GM23338 (cell line): ENCODE measurements around the gene EYS. TPM values are rescaled to one million over a fixed set of nuclear protein-coding genes. Genes with fewer than 3 reads are reported as not detected.
A peak's percentile ranks its signal among the peaks of the same experiment; 100 is the strongest.

Experiments used
- ATAC-seq: fragments of 200-7000 bp; cut with Tn5 transposase; 3 replicates; pipeline ENCODE4 v1.9.1; 2020
- DNase-seq: peaks from one replicate; pipeline ENCODE4 v3.0.0-alpha.2; 2015; ENCODE audit warnings: low spot score
- H2AFZ ChIP-seq: fragments of 200-600 bp; sonication (generic); 2 replicates; pipeline ENCODE4 v1.8.0; 2016; ENCODE audit warnings: antibody characterized with exemption, mild to moderate bottlenecking, moderate library complexity
- H3F3A ChIP-seq: fragments of 200-600 bp; sonication (generic); replicated peaks from 2 replicates; pipeline ENCODE4 v1.8.0; 2017; ENCODE audit warnings: antibody characterized with exemption, mixed run types, low read depth
- H3K27ac ChIP-seq: fragments of 200-600 bp; sonication (generic); 2 replicates; pipeline ENCODE4 v1.6.1; 2016; ENCODE audit warnings: low read depth
- H3K27me3 ChIP-seq: fragments of 200-600 bp; sonication (generic); 2 replicates; pipeline ENCODE4 v1.8.0; 2016; ENCODE audit warnings: mild to moderate bottlenecking, mixed run types, moderate library complexity; ENCODE audit not compliant: insufficient read depth
- H3K36me3 ChIP-seq: fragments of 200-600 bp; sonication (generic); 2 replicates; pipeline ENCODE4 v1.8.0; 2016; ENCODE audit warnings: mild to moderate bottlenecking; ENCODE audit not compliant: insufficient read depth
- H3K4me1 ChIP-seq: fragments of 200-600 bp; sonication (generic); 2 replicates; pipeline ENCODE4 v1.8.0; 2016; ENCODE audit warnings: mild to moderate bottlenecking, moderate library complexity; ENCODE audit not compliant: insufficient read depth
- H3K4me2 ChIP-seq: fragments of 200-600 bp; sonication (generic); 2 replicates; pipeline ENCODE4 v1.7.1; 2017; ENCODE audit warnings: mixed run types
- H3K4me3 ChIP-seq: fragments of 200-600 bp; sonication (generic); 2 replicates; pipeline ENCODE4 v1.6.1; 2016; ENCODE audit warnings: mixed run types
- H3K79me2 ChIP-seq: fragments of 200-600 bp; sonication (generic); replicated peaks from 2 replicates; pipeline ENCODE4 v1.8.0; 2017; ENCODE audit warnings: mild to moderate bottlenecking; ENCODE audit not compliant: insufficient read depth
- H3K9me2 ChIP-seq: fragments of 200-600 bp; sonication (generic); 2 replicates; pipeline ENCODE4 v1.8.0; 2017; ENCODE audit not compliant: insufficient read depth
- H4K20me1 ChIP-seq: fragments of 200-600 bp; sonication (generic); replicated peaks from 2 replicates; pipeline ENCODE4 v1.8.0; 2017; ENCODE audit warnings: mild to moderate bottlenecking; ENCODE audit not compliant: insufficient read depth
- H3K27ac Mint-ChIP-seq: 2 replicates; pipeline ENCODE4 v1.8.0; 2020; ENCODE audit warnings: inconsistent platforms, mild to moderate bottlenecking, moderate library complexity, mixed read lengths
- H3K27me3 Mint-ChIP-seq: 3 replicates; pipeline ENCODE4 v1.8.0; 2022; ENCODE audit warnings: low read depth, mild to moderate bottlenecking, moderate library complexity, mixed read lengths, inconsistent platforms; ENCODE audit not compliant: insufficient read depth, poor library complexity
- H3K36me3 Mint-ChIP-seq: 3 replicates; pipeline ENCODE4 v1.8.0; 2021; ENCODE audit warnings: low read depth, mild to moderate bottlenecking, inconsistent platforms, moderate library complexity, mixed read lengths
- H3K4me1 Mint-ChIP-seq: 3 replicates; pipeline ENCODE4 v1.8.0; 2020; ENCODE audit warnings: mild to moderate bottlenecking, inconsistent platforms, mixed read lengths
- H3K4me3 Mint-ChIP-seq: 3 replicates; pipeline ENCODE4 v1.8.0; 2021; ENCODE audit warnings: moderate library complexity, mild to moderate bottlenecking, inconsistent platforms, mixed read lengths
- H3K9me3 Mint-ChIP-seq: 3 replicates; pipeline ENCODE4 v1.8.0; 2020; ENCODE audit warnings: moderate library complexity, mild to moderate bottlenecking, inconsistent platforms, mixed read lengths
- CREB1 ChIP-seq: fragments of 250-450 bp; sonication (Bioruptor Pico); IDR thresholded peaks from 2 replicates; pipeline ENCODE4 v1.5.0; 2020; ENCODE audit warnings: low read depth, mild to moderate bottlenecking, moderate library complexity
- EZH2 ChIP-seq: fragments of 200-600 bp; sonication (generic); IDR thresholded peaks from one replicate; pipeline ENCODE4 v1.8.0; 2017; ENCODE audit warnings: antibody characterized with exemption, mild to moderate bottlenecking, low read depth; ENCODE audit not compliant: unreplicated experiment
- EZH2phosphoT487 ChIP-seq: fragments of 200-600 bp; sonication (generic); IDR thresholded peaks from one replicate; pipeline ENCODE4 v1.8.1; 2018; ENCODE audit warnings: antibody characterized with exemption; ENCODE audit not compliant: unreplicated experiment
- JUNB ChIP-seq: IDR thresholded peaks from one replicate; pipeline ENCODE4 v1.6.1; 2016; ENCODE audit warnings: antibody characterized with exemption; ENCODE audit not compliant: unreplicated experiment
- NANOG ChIP-seq: IDR thresholded peaks from 2 replicates; pipeline ENCODE4 v1.6.1; 2016; ENCODE audit warnings: antibody characterized with exemption, borderline replicate concordance
- POLR2AphosphoS5 ChIP-seq: IDR thresholded peaks from 2 replicates; pipeline ENCODE4 v1.6.1; 2016; ENCODE audit warnings: antibody characterized with exemption, low read depth
- ZNF114 ChIP-seq: fragments of 250-450 bp; sonication (Bioruptor Pico); IDR thresholded peaks from 2 replicates; pipeline ENCODE4 v1.5.0; 2020; ENCODE audit warnings: mild to moderate bottlenecking, moderate library complexity
- ZNF331 ChIP-seq: fragments of 250-450 bp; sonication (Bioruptor Pico); IDR thresholded peaks from 2 replicates; pipeline ENCODE4 v1.5.0; 2020; ENCODE audit warnings: low read depth, mild to moderate bottlenecking, moderate library complexity
- ZNF462 ChIP-seq: fragments of 250-450 bp; sonication (Bioruptor Pico); IDR thresholded peaks from 2 replicates; pipeline ENCODE4 v1.5.0; 2020; ENCODE audit warnings: mild to moderate bottlenecking, moderate library complexity
- polyA plus RNA-seq: library from polyadenylated mRNA; unstranded; fragments of >200 nt; fragmentation: Nextera tagmentation; extraction: Ambion mirVana; gene quantifications from 2 replicates; pipeline ENCODE4 v1.2.1, GENCODE V29; 2016
- total RNA-seq: library from RNA; depleted of rRNA; stranded (reverse); fragments of >200 nt; shearing (Covaris generic); gene quantifications from 2 replicates; pipeline ENCODE4 v1.2.3, GENCODE V29; 2014
- TF ChIP-seq, protein P1 (sequence below), 2 experiments: fragments of 200-600 bp in 1 of 2; sonication (generic) in 1 of 2; conservative IDR thresholded peaks; 2 replicates each; pipeline versions ENCODE4 v1.5.1 to v1.6.1; 2016 to 2017; ENCODE audit warnings: antibody characterized with exemption in 2 of 2, low read depth in 2 of 2, mild to moderate bottlenecking in 2 of 2, moderate library complexity in 1 of 2
- TF ChIP-seq, protein P2 (sequence below): IDR thresholded peaks from one replicate; pipeline ENCODE4 v1.6.1; 2018; ENCODE audit warnings: antibody characterized with exemption; ENCODE audit not compliant: unreplicated experiment

EYS gene
- total and polyA plus RNA-seq, 2 experiments from 2014 or later: 0.38 to 0.52 TPM

DNA sequence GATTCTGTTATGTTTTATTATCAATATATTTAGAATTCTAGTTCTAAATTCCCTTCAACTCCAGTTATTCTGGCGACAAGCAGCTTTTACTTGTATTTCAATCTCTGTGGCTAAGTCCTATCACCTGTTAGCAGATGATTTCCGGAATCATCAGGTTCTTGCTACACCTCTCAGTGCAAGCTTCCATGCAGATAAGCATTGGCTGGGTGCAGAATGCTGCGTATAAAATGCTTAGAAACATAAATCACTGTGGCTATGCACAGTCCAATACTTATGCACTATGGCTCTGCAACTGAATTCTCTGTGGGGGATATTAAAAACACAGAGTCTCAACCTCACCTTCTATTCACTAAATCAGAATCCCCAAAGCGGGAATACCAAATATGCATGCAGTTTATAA is 720.0 kb downstream of the EYS start:
- H3K27ac ChIP-seq: no peak overlapping the region
- no peak overlapping the region for H3K4me3 Mint-ChIP-seq
- no peaks in the 10 kb centered on the region for H4K20me1 ChIP-seq
- H3K27me3 ChIP-seq: no peaks in the 10 kb centered on the region
- H3K4me1 Mint-ChIP-seq: peaks cover 9% of the 10 kb centered on the region; the same call in 2 of the 3 replicates
- H3K4me1 ChIP-seq: peaks cover 3% of the 10 kb centered on the region; the same call in 1 of the 2 replicates
- no peaks in the 10 kb centered on the region for H3K36me3 Mint-ChIP-seq
- no peak overlapping the region for H3K4me3 ChIP-seq
- no peak for DNase-seq
- H3K4me2 ChIP-seq: no peak overlapping the region
- no peaks in the 10 kb centered on the region for H3K79me2 ChIP-seq
- no peaks in the 10 kb centered on the region for H3K27me3 Mint-ChIP-seq
- no peaks in the 10 kb centered on the region for H3F3A ChIP-seq
- no peaks in the 10 kb centered on the region for H3K36me3 ChIP-seq
- TF ChIP-seq JUNB (no peak), ZNF114 (CRISPR knock-in tag) (no peak), EZH2phosphoT487 (no peak), CREB1 (no peak), ZNF331 (CRISPR knock-in tag) (no peak), EZH2 (no peak), POLR2AphosphoS5 (no peak)
- no peak overlapping the region for H2AFZ ChIP-seq
- no peaks in the 10 kb centered on the region for H3K9me3 Mint-ChIP-seq
- 0 out of 2 replicates have a peak overlapping the region, but pooled peaks have one; percentile 27 for H3K27ac Mint-ChIP-seq
- no peak for ATAC-seq
- H3K9me2 ChIP-seq: no peaks in the 10 kb centered on the region

DNA sequence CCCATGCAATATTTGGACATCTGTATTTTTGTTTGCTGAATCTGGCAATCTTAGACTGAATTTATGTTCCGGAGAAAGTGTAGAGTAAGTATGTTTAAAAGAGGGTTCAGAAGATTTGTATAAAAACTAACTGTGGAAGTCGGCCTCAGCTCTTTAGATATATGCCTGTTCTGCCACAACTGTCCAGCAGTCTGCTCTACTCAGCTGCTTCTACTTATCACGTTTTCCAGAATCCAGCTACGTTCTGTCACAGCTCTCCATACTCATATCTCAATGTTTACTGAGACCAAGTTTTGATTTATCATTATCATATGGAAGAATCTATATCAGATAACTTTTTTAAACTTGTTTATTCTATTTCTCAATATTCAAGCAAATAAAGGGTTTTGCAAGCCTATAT is 721.3 kb downstream of the EYS start:
- Mint-ChIP-seq H3K4me1 (peaks cover 8% of the 10 kb centered on the region; the same call in 2 of the 3 replicates), H3K9me3 (no peaks in the 10 kb centered on the region), H3K4me3 (no peak overlapping the region), H3K36me3 (no peaks in the 10 kb centered on the region), H3K27me3 (no peaks in the 10 kb centered on the region), H3K27ac (no peak overlapping the region)
- Histone ChIP-seq H3K9me2 (no peaks in the 10 kb centered on the region; the same call in 1 of the 2 replicates), H3K4me1 (peaks cover 3% of the 10 kb centered on the region; the same call in 1 of the 2 replicates), H3F3A (no peaks in the 10 kb centered on the region), H3K36me3 (no peaks in the 10 kb centered on the region), H3K27me3 (no peaks in the 10 kb centered on the region), H3K79me2 (no peaks in the 10 kb centered on the region), H3K4me3 (no peak overlapping the region), H4K20me1 (no peaks in the 10 kb centered on the region), H3K27ac (no peak overlapping the region), H3K4me2 (no peak overlapping the region), H2AFZ (no peak overlapping the region)
- DNase-seq (no peak), ATAC-seq (no peak)
- no peak for TF ChIP-seq ZNF331 (CRISPR knock-in tag)
- no peak for TF ChIP-seq POLR2AphosphoS5
- TF ChIP-seq, protein P1, sequence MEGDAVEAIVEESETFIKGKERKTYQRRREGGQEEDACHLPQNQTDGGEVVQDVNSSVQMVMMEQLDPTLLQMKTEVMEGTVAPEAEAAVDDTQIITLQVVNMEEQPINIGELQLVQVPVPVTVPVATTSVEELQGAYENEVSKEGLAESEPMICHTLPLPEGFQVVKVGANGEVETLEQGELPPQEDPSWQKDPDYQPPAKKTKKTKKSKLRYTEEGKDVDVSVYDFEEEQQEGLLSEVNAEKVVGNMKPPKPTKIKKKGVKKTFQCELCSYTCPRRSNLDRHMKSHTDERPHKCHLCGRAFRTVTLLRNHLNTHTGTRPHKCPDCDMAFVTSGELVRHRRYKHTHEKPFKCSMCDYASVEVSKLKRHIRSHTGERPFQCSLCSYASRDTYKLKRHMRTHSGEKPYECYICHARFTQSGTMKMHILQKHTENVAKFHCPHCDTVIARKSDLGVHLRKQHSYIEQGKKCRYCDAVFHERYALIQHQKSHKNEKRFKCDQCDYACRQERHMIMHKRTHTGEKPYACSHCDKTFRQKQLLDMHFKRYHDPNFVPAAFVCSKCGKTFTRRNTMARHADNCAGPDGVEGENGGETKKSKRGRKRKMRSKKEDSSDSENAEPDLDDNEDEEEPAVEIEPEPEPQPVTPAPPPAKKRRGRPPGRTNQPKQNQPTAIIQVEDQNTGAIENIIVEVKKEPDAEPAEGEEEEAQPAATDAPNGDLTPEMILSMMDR (conservative IDR thresholded peaks at IDR 0.05; ENCODE audit: low read depth in 2 of 2): no peak
- TF ChIP-seq ZNF462 (CRISPR knock-in tag): no peak
- no peak for TF ChIP-seq JUNB
- TF ChIP-seq NANOG: no peak
- no peak for TF ChIP-seq CREB1
- TF ChIP-seq, protein P2, sequence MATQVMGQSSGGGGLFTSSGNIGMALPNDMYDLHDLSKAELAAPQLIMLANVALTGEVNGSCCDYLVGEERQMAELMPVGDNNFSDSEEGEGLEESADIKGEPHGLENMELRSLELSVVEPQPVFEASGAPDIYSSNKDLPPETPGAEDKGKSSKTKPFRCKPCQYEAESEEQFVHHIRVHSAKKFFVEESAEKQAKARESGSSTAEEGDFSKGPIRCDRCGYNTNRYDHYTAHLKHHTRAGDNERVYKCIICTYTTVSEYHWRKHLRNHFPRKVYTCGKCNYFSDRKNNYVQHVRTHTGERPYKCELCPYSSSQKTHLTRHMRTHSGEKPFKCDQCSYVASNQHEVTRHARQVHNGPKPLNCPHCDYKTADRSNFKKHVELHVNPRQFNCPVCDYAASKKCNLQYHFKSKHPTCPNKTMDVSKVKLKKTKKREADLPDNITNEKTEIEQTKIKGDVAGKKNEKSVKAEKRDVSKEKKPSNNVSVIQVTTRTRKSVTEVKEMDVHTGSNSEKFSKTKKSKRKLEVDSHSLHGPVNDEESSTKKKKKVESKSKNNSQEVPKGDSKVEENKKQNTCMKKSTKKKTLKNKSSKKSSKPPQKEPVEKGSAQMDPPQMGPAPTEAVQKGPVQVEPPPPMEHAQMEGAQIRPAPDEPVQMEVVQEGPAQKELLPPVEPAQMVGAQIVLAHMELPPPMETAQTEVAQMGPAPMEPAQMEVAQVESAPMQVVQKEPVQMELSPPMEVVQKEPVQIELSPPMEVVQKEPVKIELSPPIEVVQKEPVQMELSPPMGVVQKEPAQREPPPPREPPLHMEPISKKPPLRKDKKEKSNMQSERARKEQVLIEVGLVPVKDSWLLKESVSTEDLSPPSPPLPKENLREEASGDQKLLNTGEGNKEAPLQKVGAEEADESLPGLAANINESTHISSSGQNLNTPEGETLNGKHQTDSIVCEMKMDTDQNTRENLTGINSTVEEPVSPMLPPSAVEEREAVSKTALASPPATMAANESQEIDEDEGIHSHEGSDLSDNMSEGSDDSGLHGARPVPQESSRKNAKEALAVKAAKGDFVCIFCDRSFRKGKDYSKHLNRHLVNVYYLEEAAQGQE: no peak
- no peak for TF ChIP-seq ZNF114 (CRISPR knock-in tag)
